HEK293T (cell line): ENCODE measurements around the gene POLR1D.

Experiments used
- CTCF ChIA-PET: fragments of 350-600 bp; formaldehyde crosslinking; extraction: SDS; loops from one replicate; lab custom pipeline; 2021; ENCODE audit warnings: antibody characterized with exemption, inconsistent platforms; lab: Yijun Ruan, JAX
- POLR2A ChIA-PET: fragments of 350-600 bp; formaldehyde crosslinking; extraction: SDS; loops from one replicate; lab custom pipeline; 2020; ENCODE audit warnings: antibody characterized with exemption, inconsistent platforms; lab: Yijun Ruan, JAX
- DNase-seq: peaks from one replicate; pipeline ENCODE4 v3.0.0; 2012; ENCODE audit warnings: mixed read lengths; ENCODE audit errors: extremely low spot score
- ARNT ChIP-seq: fragments of 450-650 bp; IDR thresholded peaks from 2 replicates; pipeline ENCODE4 v1.6.1; 2017; ENCODE audit warnings: mild to moderate bottlenecking
- BHLHE40 ChIP-seq: fragments of 450-650 bp; IDR thresholded peaks from 2 replicates; pipeline ENCODE4 v1.6.1; 2016; ENCODE audit warnings: mild to moderate bottlenecking, moderate library complexity, borderline replicate concordance
- CTBP1 ChIP-seq: fragments of 450-650 bp; IDR thresholded peaks from 2 replicates; pipeline ENCODE4 v1.6.1; 2016; ENCODE audit warnings: borderline replicate concordance
- ELF4 ChIP-seq: fragments of 450-650 bp; IDR thresholded peaks from 2 replicates; pipeline ENCODE4 v1.6.1; 2017; ENCODE audit warnings: antibody characterized with exemption
- FOXA1 ChIP-seq: fragments of 450-650 bp; IDR thresholded peaks from 2 replicates; pipeline ENCODE4 v1.6.1; 2016; ENCODE audit warnings: mild to moderate bottlenecking
- FOXK2 ChIP-seq: fragments of 450-650 bp; IDR thresholded peaks from 2 replicates; pipeline ENCODE4 v1.6.1; 2016; ENCODE audit warnings: mild to moderate bottlenecking
- FOXM1 ChIP-seq: fragments of 450-650 bp; IDR thresholded peaks from 2 replicates; pipeline ENCODE4 v1.6.1; 2017; ENCODE audit warnings: mild to moderate bottlenecking, borderline replicate concordance
- HDGF ChIP-seq: fragments of 450-650 bp; IDR thresholded peaks from 2 replicates; pipeline ENCODE4 v1.6.1; 2017; ENCODE audit warnings: antibody characterized with exemption, borderline replicate concordance
- L3MBTL2 ChIP-seq: fragments of 450-650 bp; conservative IDR thresholded peaks from 2 replicates; pipeline ENCODE4 v1.6.1; 2016; ENCODE audit warnings: mild to moderate bottlenecking
- LEF1 ChIP-seq: fragments of 450-650 bp; IDR thresholded peaks from 2 replicates; pipeline ENCODE4 v1.6.1; 2017; ENCODE audit warnings: mild to moderate bottlenecking, borderline replicate concordance
- NFRKB ChIP-seq: fragments of 450-650 bp; IDR thresholded peaks from 2 replicates; pipeline ENCODE4 v1.6.1; 2016; ENCODE audit warnings: mild to moderate bottlenecking, moderate library complexity
- PKNOX1 ChIP-seq: fragments of 450-650 bp; IDR thresholded peaks from 2 replicates; pipeline ENCODE4 v1.6.1; 2016
- SP1 ChIP-seq: fragments of 450-650 bp; IDR thresholded peaks from 2 replicates; pipeline ENCODE4 v1.6.1; 2017
- SUZ12 ChIP-seq: fragments of 450-650 bp; IDR thresholded peaks from 2 replicates; pipeline ENCODE4 v1.6.1; 2016; ENCODE audit warnings: mild to moderate bottlenecking
- TARDBP ChIP-seq: fragments of 450-650 bp; IDR thresholded peaks from 2 replicates; pipeline ENCODE4 v1.6.1; 2016
- ZNF384 ChIP-seq: fragments of 450-650 bp; IDR thresholded peaks from 2 replicates; pipeline ENCODE4 v1.6.1; 2016

The POLR1D gene

GRCh38 chr13:27621366-27622101 is at the start of gene POLR1D:
Gene POLR1D, plus strand, starts transcription at chr13:27621892. Its CDS starts 92 bp downstream, at chr13:27621984.
- CTCF ChIA-PET, result interaction anchor here (0.7 kb wide), 1 partner anchor 10 kb away, joined by 3 read pairs; no protein-coding TSS in a partner anchor
- POLR2A ChIA-PET, result interaction anchor here (0.6 to 2.2 kb wide), 12 partner anchors 9 to 295 kb away, joined by 3 to 13 read pairs (median 4); no protein-coding TSS in a partner anchor
- peak; percentile 86 for DNase-seq
- TF ChIP-seq PKNOX1 (no peak), CTBP1 (0 out of 2 replicates have a peak, but pooled peaks have one; percentile 32)

- no peak for DNase-seq
- CTCF ChIA-PET, result no interaction called here
- TF ChIP-seq LEF1 (no peak), HDGF (no peak), SUZ12 (no peak), PKNOX1 (no peak), ELF4 (no peak), FOXK2 (no peak), FOXA1 (no peak), L3MBTL2 (no peak), BHLHE40 (no peak), CTBP1 (no peak), ARNT (no peak), NFRKB (no peak), ZNF384 (no peak), SP1 (no peak), FOXM1 (no peak), TARDBP (no peak)
- POLR2A ChIA-PET, result no interaction called here
Observed at GRCh38 chr13:27572234-27572901, 49.3 kb upstream of the POLR1D start.

- no peak for DNase-seq
- TF ChIP-seq PKNOX1 (no peak), LEF1 (no peak), SUZ12 (no peak), BHLHE40 (no peak), FOXM1 (no peak), L3MBTL2 (no peak), FOXA1 (no peak), CTBP1 (no peak), HDGF (no peak), FOXK2 (no peak), ZNF384 (no peak), ELF4 (no peak), SP1 (no peak), ARNT (no peak), NFRKB (no peak), TARDBP (no peak)
- ChIA-PET CTCF (no interaction called here), POLR2A (no interaction called here)
Observed at GRCh38 chr13:27573265-27573664, 48.4 kb upstream of the POLR1D start.

- ChIA-PET POLR2A (no interaction called here), CTCF (no interaction called here)
Observed at GRCh38 chr13:27574661-27575060, 47.0 kb upstream of the POLR1D start.

GRCh38 chr13:27578121-27579030 is 43.3 kb upstream of the POLR1D start:
- ChIA-PET CTCF (no interaction called here), POLR2A (no interaction called here)
- no peak for DNase-seq
- no peak for TF ChIP-seq NFRKB
- TF ChIP-seq CTBP1, result no peak
- TF ChIP-seq BHLHE40, result no peak
- TF ChIP-seq ARNT, result no peak
- TF ChIP-seq PKNOX1, result no peak

More at GRCh38 chr13:27574661-27575060, 47.0 kb upstream of the POLR1D start:
- TF ChIP-seq FOXA1, result no peak
- TF ChIP-seq FOXK2, result no peak
- no peak for TF ChIP-seq FOXM1
- no peak for TF ChIP-seq BHLHE40
- no peak for TF ChIP-seq CTBP1
- no peak for TF ChIP-seq TARDBP
- no peak for DNase-seq
